ENCODE data around the gene NELL1.

The NELL1 gene

GRCh38 chr11:20759541-20759940, 90.2 kb downstream of the NELL1 start:
- no peak overlapping the region for H3K4me3 ChIP-seq (ENCODE audit: low read depth, low read length)
- no peak for TF ChIP-seq CTCF (IDR thresholded peaks at IDR 0.05; ENCODE audit: insufficient read depth, low read depth, low read length, missing control alignments)
- no peak for DNase-seq (ENCODE audit: low read depth)

DNA sequence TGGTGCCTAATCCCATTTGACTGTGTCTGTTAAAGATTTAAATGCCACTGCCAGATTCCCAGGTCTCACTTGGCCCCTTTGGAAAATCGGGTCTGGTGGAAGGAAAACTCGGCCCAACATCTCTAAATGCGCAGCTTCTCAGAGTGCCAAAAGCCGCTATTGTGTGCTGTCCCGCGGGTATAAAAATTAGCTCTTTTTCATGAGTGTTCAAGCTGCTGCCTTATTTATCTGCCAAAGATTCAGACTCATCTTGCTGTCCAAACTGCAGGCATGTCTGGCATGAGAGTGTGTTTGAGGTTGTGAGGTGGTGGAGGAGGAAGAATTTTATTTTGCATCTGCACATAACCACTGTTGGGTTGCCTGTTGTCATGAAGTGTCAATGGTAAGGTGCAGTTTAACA, 91.4 kb downstream of the NELL1 start:
- no peak for DNase-seq (ENCODE audit: low read depth)
- no peak for TF ChIP-seq CTCF (IDR thresholded peaks at IDR 0.05; ENCODE audit: insufficient read depth, low read depth, low read length, missing control alignments)
- no peak overlapping the region for H3K4me3 ChIP-seq (ENCODE audit: low read depth, low read length)

DNA sequence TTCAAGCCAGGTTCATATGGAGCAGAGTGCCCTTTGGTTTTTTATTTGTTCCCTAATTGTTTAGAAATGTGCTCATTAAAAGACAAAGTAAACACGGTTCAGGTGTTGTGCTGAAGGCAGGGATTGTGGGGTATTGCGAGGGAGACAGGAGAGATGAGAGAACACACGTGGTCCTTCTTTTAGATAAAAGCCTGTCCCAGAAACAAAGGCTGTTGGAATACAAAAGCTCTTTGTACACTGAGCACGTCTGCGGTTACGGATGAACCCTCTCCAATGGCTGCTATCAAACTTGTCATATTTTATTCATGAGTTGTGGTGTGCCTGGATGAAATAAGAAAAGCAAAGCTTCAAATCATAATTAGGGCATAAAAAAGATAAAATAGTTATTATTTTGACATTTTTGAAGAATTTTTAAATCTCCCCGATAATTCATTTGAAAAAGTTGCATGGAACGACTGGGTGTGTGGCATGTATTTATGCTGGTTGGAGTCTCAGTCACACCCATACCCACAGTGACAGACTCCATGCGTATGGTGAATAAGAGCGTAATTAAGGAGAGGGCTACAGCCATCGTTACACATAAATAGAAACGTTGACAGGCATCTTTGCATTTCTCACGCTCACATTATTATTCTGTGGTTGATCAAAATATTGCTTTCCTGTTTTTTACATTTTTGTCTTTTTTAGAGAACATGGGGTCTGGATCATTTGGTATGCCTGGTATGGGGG, 92.9 kb downstream of the NELL1 start:
- H3K4me3 ChIP-seq (ENCODE audit: low read depth, low read length): no peak overlapping the region
- TF ChIP-seq CTCF (IDR thresholded peaks at IDR 0.05; ENCODE audit: insufficient read depth, low read depth, low read length, missing control alignments): no peak

GRCh38 chr11:20762980-20763379, 93.6 kb downstream of the NELL1 start:
- no peak for DNase-seq (ENCODE audit: low read depth)
- H3K4me3 ChIP-seq (ENCODE audit: low read depth, low read length): no peak overlapping the region
- TF ChIP-seq CTCF (IDR thresholded peaks at IDR 0.05; ENCODE audit: insufficient read depth, low read depth, low read length, missing control alignments): no peak

More for the DNA sequence above, 92.9 kb downstream of the NELL1 start:
- no peak for DNase-seq (ENCODE audit: low read depth)

GRCh38 chr11:20770414-20770946, 101.1 kb downstream of the NELL1 start:
- no peak overlapping the region for H3K4me3 ChIP-seq (ENCODE audit: low read depth, low read length)
- DNase-seq (ENCODE audit: low read depth): no peak
- no peak for TF ChIP-seq CTCF (IDR thresholded peaks at IDR 0.05; ENCODE audit: insufficient read depth, low read depth, low read length, missing control alignments)

GRCh38 chr11:20771026-20771425, 101.6 kb downstream of the NELL1 start:
- no peak overlapping the region for H3K4me3 ChIP-seq (ENCODE audit: low read depth, low read length)
- TF ChIP-seq CTCF (IDR thresholded peaks at IDR 0.05; ENCODE audit: insufficient read depth, low read depth, low read length, missing control alignments): no peak
- no peak for DNase-seq (ENCODE audit: low read depth)

DNA sequence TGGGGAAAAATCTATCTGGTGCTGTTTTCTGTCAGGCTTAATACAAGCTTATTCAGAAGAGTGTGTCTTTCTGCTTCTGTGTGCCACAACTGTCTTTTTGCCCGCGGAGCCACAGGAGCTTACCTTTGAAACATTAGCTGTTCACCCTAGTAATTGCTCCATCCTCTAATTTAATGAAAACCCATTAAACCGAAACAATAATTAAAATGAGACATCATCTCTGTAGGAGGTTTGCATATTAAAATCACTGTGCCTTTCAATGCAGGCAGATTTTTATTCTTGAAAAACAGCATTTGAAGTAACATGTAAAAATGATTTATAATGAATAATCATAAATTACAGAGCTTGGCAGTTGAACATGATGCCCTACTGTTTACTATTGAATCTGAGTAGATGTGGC, 102.3 kb downstream of the NELL1 start:
- no peak for DNase-seq (ENCODE audit: low read depth)
- no peak overlapping the region for H3K4me3 ChIP-seq (ENCODE audit: low read depth, low read length)
- TF ChIP-seq CTCF (IDR thresholded peaks at IDR 0.05; ENCODE audit: insufficient read depth, low read depth, low read length, missing control alignments): no peak

Data from GM12865 (cell line).